Stimulated activated naive B cell treated with anti-CD40 and anti-IgM and Interleukin-4, amounts not matched to agents 10 μg/mL and 1 μg/mL and 100 μg/mL, for 72 hours (primary cell): Measurements from ENCODE around the gene KRT26.

Experiments
- ATAC-seq, 2 donors: fragments of 150-1000 bp; cut with Tn5 transposase; replicated peaks; 2 replicates each; pipeline ENCODE4 v1.10.0; 2021; ENCODE audit warnings: moderate library complexity in 1 of 2
- DNase-seq: peaks from one replicate; pipeline ENCODE4 v3.0.0; 2021
- H3K27ac Mint-ChIP-seq: one replicate; pipeline ENCODE4 v1.8.0; 2022; ENCODE audit warnings: mild to moderate bottlenecking, mixed read lengths
- H3K27me3 Mint-ChIP-seq, 2 donors: one replicate each; pipeline ENCODE4 v1.8.0; 2022; ENCODE audit warnings: mixed read lengths in 2 of 2
- H3K36me3 Mint-ChIP-seq, 2 donors: one replicate each; pipeline ENCODE4 v1.8.0; 2022; ENCODE audit warnings: mixed read lengths in 2 of 2, mild to moderate bottlenecking in 1 of 2
- H3K4me1 Mint-ChIP-seq, 2 donors: one replicate each; pipeline ENCODE4 v1.8.0; 2022; ENCODE audit warnings: mixed read lengths in 2 of 2, mild to moderate bottlenecking in 1 of 2
- H3K4me3 Mint-ChIP-seq, 2 donors: one replicate each; pipeline ENCODE4 v1.8.0; 2022; ENCODE audit warnings: mild to moderate bottlenecking in 2 of 2, mixed read lengths in 2 of 2, moderate library complexity in 1 of 2
- H3K9me3 Mint-ChIP-seq, 2 donors: one replicate each; pipeline ENCODE4 v1.8.0; 2022; ENCODE audit warnings: mixed read lengths in 2 of 2, mild to moderate bottlenecking in 1 of 2

The KRT26 gene

GRCh38 chr17:40809721-40810421, 37.9 kb upstream of the KRT26 start:
- H3K27ac Mint-ChIP-seq: no peak overlapping the region
- H3K36me3 Mint-ChIP-seq: peaks cover 3 to 5% of the 10 kb centered on the region in 2 donors
- H3K27me3 Mint-ChIP-seq: peaks cover 70 to 88% of the 10 kb centered on the region in 2 donors
- peaks cover 0 to 3% of the 10 kb centered on the region in 2 donors for H3K9me3 Mint-ChIP-seq
- H3K4me1 Mint-ChIP-seq: no peaks in the 10 kb centered on the region
- ATAC-seq: no peak
- H3K4me3 Mint-ChIP-seq: no peak overlapping the region
- DNase-seq: no peak

- no peak for DNase-seq
- Mint-ChIP-seq H3K9me3 (no peaks in the 10 kb centered on the region), H3K27ac (no peak overlapping the region), H3K4me1 (peaks cover 0 to 2% of the 10 kb centered on the region in 2 donors), H3K27me3 (peaks cover 46 to 63% of the 10 kb centered on the region in 2 donors), H3K4me3 (no peak overlapping the region), H3K36me3 (no peaks in the 10 kb centered on the region)
- no peak for ATAC-seq
Measured at GRCh38 chr17:40806131-40806530, 34.1 kb upstream of the KRT26 start.

GRCh38 chr17:40803617-40804082, 31.6 kb upstream of the KRT26 start:
- H3K27ac Mint-ChIP-seq: no peak overlapping the region
- H3K27me3 Mint-ChIP-seq: peaks cover 36 to 45% of the 10 kb centered on the region in 2 donors
- H3K9me3 Mint-ChIP-seq: no peaks in the 10 kb centered on the region
- H3K4me1 Mint-ChIP-seq: peaks cover 0 to 2% of the 10 kb centered on the region in 2 donors
- H3K4me3 Mint-ChIP-seq: no peak overlapping the region
- DNase-seq: peak; percentile 59
- H3K36me3 Mint-ChIP-seq: no peaks in the 10 kb centered on the region
- ATAC-seq: peak; percentile 92 to 97

- no peak for DNase-seq
- Mint-ChIP-seq H3K9me3 (no peaks in the 10 kb centered on the region), H3K27me3 (peaks cover 26 to 27% of the 10 kb centered on the region in 2 donors), H3K4me3 (no peak overlapping the region), H3K27ac (no peak overlapping the region), H3K36me3 (no peaks in the 10 kb centered on the region), H3K4me1 (peaks cover 0 to 2% of the 10 kb centered on the region in 2 donors)
- no peak for ATAC-seq
Measured at GRCh38 chr17:40801157-40801556, 29.2 kb upstream of the KRT26 start.

- no peaks in the 10 kb centered on the region for H3K9me3 Mint-ChIP-seq
- ATAC-seq: no peak
- H3K4me1 Mint-ChIP-seq: peaks cover 0 to 2% of the 10 kb centered on the region in 2 donors
- H3K27me3 Mint-ChIP-seq: peaks cover 28 to 30% of the 10 kb centered on the region in 2 donors
- H3K36me3 Mint-ChIP-seq: no peaks in the 10 kb centered on the region
- no peak overlapping the region for H3K4me3 Mint-ChIP-seq
- DNase-seq: no peak
- no peak overlapping the region for H3K27ac Mint-ChIP-seq
Measured at GRCh38 chr17:40800381-40800780, 28.4 kb upstream of the KRT26 start.

- H3K36me3 Mint-ChIP-seq: no peaks in the 10 kb centered on the region
- H3K4me1 Mint-ChIP-seq: peaks cover 0 to 2% of the 10 kb centered on the region in 2 donors
- ATAC-seq (no peak), DNase-seq (no peak)
- H3K9me3 Mint-ChIP-seq: no peaks in the 10 kb centered on the region
- H3K27ac Mint-ChIP-seq: no peak within 1 kb of the TSS
- no peak within 1 kb of the TSS for H3K4me3 Mint-ChIP-seq
- peaks cover 28 to 30% of the 10 kb centered on the region in 2 donors for H3K27me3 Mint-ChIP-seq
Measured at GRCh38 chr17:40799859-40800258, 27.9 kb upstream of the KRT26 start, which contains the start of gene KRT28. Gene KRT28 (minus strand): TSS chr17:40799959. CDS start chr17:40799893, 66 bp downstream.

- Mint-ChIP-seq H3K27ac (no peak overlapping the region), H3K4me3 (no peak overlapping the region), H3K36me3 (no peaks in the 10 kb centered on the region), H3K9me3 (no peaks in the 10 kb centered on the region), H3K27me3 (peaks cover 36 to 37% of the 10 kb centered on the region in 2 donors), H3K4me1 (no peaks in the 10 kb centered on the region)
- DNase-seq: no peak
- no peak for ATAC-seq
Measured at GRCh38 chr17:40796846-40797245, 24.8 kb upstream of the KRT26 start.

- no peak for DNase-seq
- H3K4me1 Mint-ChIP-seq: no peaks in the 10 kb centered on the region
- H3K4me3 Mint-ChIP-seq: no peak overlapping the region
- no peak for ATAC-seq
- H3K36me3 Mint-ChIP-seq: no peaks in the 10 kb centered on the region
- H3K27ac Mint-ChIP-seq: no peak overlapping the region
- no peaks in the 10 kb centered on the region for H3K9me3 Mint-ChIP-seq
- peaks cover 36 to 37% of the 10 kb centered on the region in 2 donors for H3K27me3 Mint-ChIP-seq
Measured at GRCh38 chr17:40795019-40795667, 23.1 kb upstream of the KRT26 start.

- H3K27ac Mint-ChIP-seq: no peak overlapping the region
- H3K9me3 Mint-ChIP-seq: no peaks in the 10 kb centered on the region
- H3K4me3 Mint-ChIP-seq: no peak overlapping the region
- no peaks in the 10 kb centered on the region for H3K4me1 Mint-ChIP-seq
- H3K36me3 Mint-ChIP-seq: no peaks in the 10 kb centered on the region
- DNase-seq (no peak), ATAC-seq (peak in 1 of 2 donors; percentile 39)
- peaks cover 35 to 36% of the 10 kb centered on the region in 2 donors for H3K27me3 Mint-ChIP-seq
Measured at GRCh38 chr17:40794466-40794865, 22.5 kb upstream of the KRT26 start.

- H3K4me3 Mint-ChIP-seq: no peak overlapping the region
- no peak overlapping the region for H3K27ac Mint-ChIP-seq
- DNase-seq (no peak), ATAC-seq (no peak)
- H3K9me3 Mint-ChIP-seq: no peaks in the 10 kb centered on the region
- no peaks in the 10 kb centered on the region for H3K36me3 Mint-ChIP-seq
- H3K4me1 Mint-ChIP-seq: no peaks in the 10 kb centered on the region
- H3K27me3 Mint-ChIP-seq: peaks cover 33 to 36% of the 10 kb centered on the region in 2 donors
Measured at GRCh38 chr17:40793832-40794231, 21.8 kb upstream of the KRT26 start.

- Mint-ChIP-seq H3K4me1 (no peaks in the 10 kb centered on the region), H3K27ac (no peak overlapping the region), H3K27me3 (peaks cover 36 to 40% of the 10 kb centered on the region in 2 donors), H3K9me3 (no peaks in the 10 kb centered on the region), H3K36me3 (no peaks in the 10 kb centered on the region), H3K4me3 (no peak overlapping the region)
- ATAC-seq: no peak
- no peak for DNase-seq
Measured at GRCh38 chr17:40791787-40792436, 19.9 kb upstream of the KRT26 start.

GRCh38 chr17:40791111-40791510, 19.1 kb upstream of the KRT26 start:
- DNase-seq (no peak), ATAC-seq (no peak)
- no peaks in the 10 kb centered on the region for H3K9me3 Mint-ChIP-seq
- H3K27ac Mint-ChIP-seq: no peak overlapping the region
- H3K4me1 Mint-ChIP-seq: no peaks in the 10 kb centered on the region
- peaks cover 28 to 33% of the 10 kb centered on the region in 2 donors for H3K27me3 Mint-ChIP-seq
- no peak overlapping the region for H3K4me3 Mint-ChIP-seq
- no peaks in the 10 kb centered on the region for H3K36me3 Mint-ChIP-seq

GRCh38 chr17:40782450-40782849, 10.4 kb upstream of the KRT26 start, which contains the start of gene KRT27:
Gene KRT27 (minus strand): TSS chr17:40782550. CDS start chr17:40782493, 57 bp downstream.
- Mint-ChIP-seq H3K9me3 (no peaks in the 10 kb centered on the region), H3K4me1 (peaks cover 0 to 1% of the 10 kb centered on the region in 2 donors), H3K36me3 (no peaks in the 10 kb centered on the region), H3K27me3 (peaks cover 41 to 48% of the 10 kb centered on the region in 2 donors), H3K4me3 (no peak within 1 kb of the TSS), H3K27ac (no peak within 1 kb of the TSS)
- no peak for ATAC-seq
- no peak for DNase-seq

GRCh38 chr17:40779181-40779909, 7.3 kb upstream of the KRT26 start:
- ATAC-seq (no peak), DNase-seq (no peak)
- Mint-ChIP-seq H3K36me3 (no peaks in the 10 kb centered on the region), H3K9me3 (no peaks in the 10 kb centered on the region), H3K4me3 (peak overlapping the region; percentile 55 to 56), H3K27ac (no peak overlapping the region), H3K27me3 (peaks cover 54 to 61% of the 10 kb centered on the region in 2 donors), H3K4me1 (peaks cover 0 to 1% of the 10 kb centered on the region in 2 donors)
